HEK293 (cell line): ENCODE data around the gene SELENBP1.

Experiments
- CTCF ChIA-PET: fragments of 350-600 bp; formaldehyde crosslinking; extraction: SDS; loops from one replicate; lab custom pipeline; 2021; ENCODE audit warnings: antibody characterized with exemption; lab: Yijun Ruan, JAX
- POLR2A ChIA-PET: fragments of 300-600 bp; formaldehyde crosslinking; extraction: SDS; loops from one replicate; lab custom pipeline; 2020; ENCODE audit warnings: antibody characterized with exemption, inconsistent platforms; lab: Yijun Ruan, JAX
- H3K27ac ChIP-seq: fragments of 200-500 bp; sonication (Bioruptor generic); 2 replicates; pipeline ENCODE4 v1.5.1; 2014; ENCODE audit warnings: low read depth, low read length, control low read depth, inconsistent platforms; ENCODE audit errors: extremely low read depth
- H3K36me3 ChIP-seq, 2 experiments: fragments of 200-500 bp in 1 of 2; sonication (Bioruptor generic) in 1 of 2; 1 replicate in 1 of 2; 2 replicates in 1 of 2; pipeline ENCODE4 v1.5.1; 2014 to 2017; ENCODE audit warnings: inconsistent platforms in 2 of 2, low read length in 2 of 2; ENCODE audit not compliant: control insufficient read depth in 2 of 2, insufficient read depth in 1 of 2
- H3K4me1 ChIP-seq: fragments of 200-500 bp; sonication (Bioruptor generic); 2 replicates; pipeline ENCODE4 v1.5.1; 2014; ENCODE audit warnings: mild to moderate bottlenecking, low read length, inconsistent platforms; ENCODE audit not compliant: control insufficient read depth, insufficient read depth
- H3K4me3 ChIP-seq: 2 replicates; pipeline ENCODE4 v1.5.1; 2011; ENCODE audit warnings: low read depth, mild to moderate bottlenecking, control low read depth, low read length, moderate library complexity
- H3K9me3 ChIP-seq: fragments of 200-500 bp; sonication (Bioruptor generic); 2 replicates; pipeline ENCODE4 v1.5.1; 2014; ENCODE audit warnings: low read depth, low read length, inconsistent platforms; ENCODE audit not compliant: control insufficient read depth, insufficient read depth
- EGR2 ChIP-seq: fragments of 450-650 bp; formaldehyde crosslinking; IDR thresholded peaks from 2 replicates; pipeline ENCODE4 v1.5.1; 2016; ENCODE audit warnings: low read depth, missing biosample characterization, missing genetic modification characterization
- GFI1B ChIP-seq: fragments of 450-650 bp; formaldehyde crosslinking; IDR thresholded peaks from 2 replicates; pipeline ENCODE4 v1.5.1; 2016; ENCODE audit warnings: missing biosample characterization, missing genetic modification characterization
- GLI4 ChIP-seq: fragments of 450-650 bp; formaldehyde crosslinking; IDR thresholded peaks from 2 replicates; pipeline ENCODE4 v1.5.1; 2016; ENCODE audit warnings: missing biosample characterization, missing genetic modification characterization
- KLF9 ChIP-seq: fragments of 450-650 bp; formaldehyde crosslinking; IDR thresholded peaks from 2 replicates; pipeline ENCODE4 v1.5.1; 2016; ENCODE audit warnings: missing biosample characterization, missing genetic modification characterization, low read depth
- PRDM2 ChIP-seq: fragments of 450-650 bp; formaldehyde crosslinking; IDR thresholded peaks from 2 replicates; pipeline ENCODE4 v1.5.1; 2016; ENCODE audit warnings: missing biosample characterization, missing genetic modification characterization, borderline replicate concordance
- ZBTB26 ChIP-seq: fragments of 450-650 bp; formaldehyde crosslinking; optimal IDR thresholded peaks from 2 replicates; pipeline ENCODE3; 2016; ENCODE audit warnings: missing biosample characterization, mild to moderate bottlenecking, missing genetic modification characterization
- ZNF132 ChIP-seq: fragments of 450-650 bp; formaldehyde crosslinking; IDR thresholded peaks from 2 replicates; pipeline ENCODE4 v1.5.1; 2017; ENCODE audit warnings: missing biosample characterization, missing genetic modification characterization, borderline replicate concordance
- ZNF23 ChIP-seq: fragments of 450-650 bp; formaldehyde crosslinking; IDR thresholded peaks from 2 replicates; pipeline ENCODE4 v1.5.1; 2016; ENCODE audit warnings: missing biosample characterization, missing genetic modification characterization, borderline replicate concordance
- ZNF37A ChIP-seq: fragments of 450-650 bp; IDR thresholded peaks from 2 replicates; pipeline ENCODE4 v1.5.1; 2018; ENCODE audit warnings: missing biosample characterization, missing genetic modification characterization
- ZNF433 ChIP-seq: fragments of 450-650 bp; formaldehyde crosslinking; IDR thresholded peaks from 2 replicates; pipeline ENCODE4 v1.5.1; 2016; ENCODE audit warnings: missing biosample characterization, missing genetic modification characterization, low read depth
- ZNF544 ChIP-seq: fragments of 450-650 bp; formaldehyde crosslinking; IDR thresholded peaks from 2 replicates; pipeline ENCODE4 v1.5.0; 2017; ENCODE audit warnings: missing biosample characterization, missing genetic modification characterization
- ZNF645 ChIP-seq: fragments of 450-650 bp; formaldehyde crosslinking; IDR thresholded peaks from 2 replicates; pipeline ENCODE4; 2016; ENCODE audit warnings: missing biosample characterization, missing genetic modification characterization
- ZNF677 ChIP-seq: fragments of 450-650 bp; IDR thresholded peaks from 2 replicates; pipeline ENCODE4 v1.5.0; 2018; ENCODE audit warnings: missing biosample characterization, mild to moderate bottlenecking, missing genetic modification characterization, moderate library complexity
- ZNF747 ChIP-seq: fragments of 450-650 bp; formaldehyde crosslinking; IDR thresholded peaks from 2 replicates; pipeline ENCODE4 v1.5.1; 2016; ENCODE audit warnings: missing biosample characterization, missing genetic modification characterization
- ZNF76 ChIP-seq: fragments of 450-650 bp; formaldehyde crosslinking; IDR thresholded peaks from 2 replicates; pipeline ENCODE4; 2016; ENCODE audit warnings: low read depth, missing biosample characterization, missing genetic modification characterization, borderline replicate concordance
- ZNF777 ChIP-seq: fragments of 450-650 bp; formaldehyde crosslinking; IDR thresholded peaks from 2 replicates; pipeline ENCODE4 v1.5.1; 2017; ENCODE audit warnings: missing biosample characterization, missing genetic modification characterization, borderline replicate concordance
- ZNF785 ChIP-seq: fragments of 450-650 bp; formaldehyde crosslinking; IDR thresholded peaks from 2 replicates; pipeline ENCODE4 v1.5.1; 2016; ENCODE audit warnings: missing biosample characterization, missing genetic modification characterization
- ZNF837 ChIP-seq: fragments of 450-650 bp; formaldehyde crosslinking; IDR thresholded peaks from 2 replicates; pipeline ENCODE4 v1.5.1; 2016; ENCODE audit warnings: missing biosample characterization, missing genetic modification characterization

The SELENBP1 gene

GRCh38 chr1:151407304-151407703 is 34.8 kb upstream of the SELENBP1 start (continued):
- TF ChIP-seq ZNF645 (tag by site-specific recombination), result no peak

- Histone ChIP-seq H3K27ac (no peak overlapping the region), H3K36me3 (peaks cover 42 to 98% of the 10 kb centered on the region in 2 experiments), H3K4me1 (no peaks in the 10 kb centered on the region), H3K4me3 (no peak overlapping the region), H3K9me3 (no peaks in the 10 kb centered on the region)
- CTCF ChIA-PET, result interaction anchor here (0.6 to 1.0 kb wide), 3 partner anchors 66 to 307 kb away, joined by 3 to 4 read pairs (median 3); no protein-coding TSS in a partner anchor
- POLR2A ChIA-PET, result interaction anchor here (1.1 kb wide), 1 partner anchor 67 kb away, joined by 4 read pairs; no protein-coding TSS in a partner anchor
- no peak for TF ChIP-seq ZNF777 (tag by site-specific recombination)
- no peak for TF ChIP-seq ZNF23 (tag by site-specific recombination)
- no peak for TF ChIP-seq ZNF747 (tag by site-specific recombination)
- TF ChIP-seq ZBTB26, result no peak
- no peak for TF ChIP-seq ZNF544 (tag by site-specific recombination)
- no peak for TF ChIP-seq KLF9 (tag by site-specific recombination)
- TF ChIP-seq ZNF785 (tag by site-specific recombination), result no peak
- no peak for TF ChIP-seq ZNF37A (tag by site-specific recombination)
- TF ChIP-seq GFI1B (tag by site-specific recombination), result no peak
- TF ChIP-seq GLI4 (tag by site-specific recombination), result no peak
- no peak for TF ChIP-seq ZNF837 (tag by site-specific recombination)
- no peak for TF ChIP-seq ZNF132 (tag by site-specific recombination)
- no peak for TF ChIP-seq ZNF433 (tag by site-specific recombination)
- TF ChIP-seq ZNF76 (tag by site-specific recombination), result no peak
- TF ChIP-seq EGR2 (tag by site-specific recombination), result no peak
- TF ChIP-seq PRDM2 (tag by site-specific recombination), result no peak
- TF ChIP-seq ZNF677, result no peak
These were observed 33.7 kb upstream of the SELENBP1 start for GRCh38 chr1:151406176-151406575.
